Transverse colon (tissue), 4 donors: ENCODE data around the gene LRIG1. TPM values are rescaled to one million over a fixed set of nuclear protein-coding genes. Genes with fewer than 3 reads are reported as not detected.
A peak's percentile ranks its signal among the peaks of the same experiment; 100 is the strongest.

Experiments
- DNase-seq: peaks from one replicate; pipeline ENCODE4 v3.0.0-alpha.2; 2019
- H3K27ac ChIP-seq, 4 donors: fragments of 200-600 bp; sonication (generic); 2 replicates each; pipeline ENCODE4 v1.5.1; 2016 to 2018; ENCODE audit warnings: inconsistent platforms in 4 of 4
- H3K27me3 ChIP-seq: fragments of 200-600 bp; sonication (generic); 2 replicates; pipeline ENCODE4 v1.5.1; 2017; ENCODE audit warnings: inconsistent platforms
- H3K36me3 ChIP-seq, 4 donors: fragments of 200-600 bp; sonication (generic); 2 replicates each; pipeline ENCODE4 v1.5.1; 2017 to 2019; ENCODE audit warnings: inconsistent platforms in 4 of 4
- H3K4me1 ChIP-seq, 4 donors: fragments of 200-600 bp; sonication (generic); 2 replicates each; pipeline ENCODE4 v1.5.1; 2017 to 2020; ENCODE audit warnings: inconsistent platforms in 4 of 4
- H3K4me3 ChIP-seq, 4 donors: fragments of 200-600 bp; sonication (generic); 1 replicate in 1 of 4; 2 replicates in 3 of 4; pipeline versions ENCODE4 v1.5.1 to v1.6.1; 2017 to 2019; ENCODE audit warnings: inconsistent platforms in 4 of 4
- H3K9me3 ChIP-seq, 2 donors: fragments of 200-600 bp; sonication (generic); 2 replicates each; pipeline ENCODE4 v1.5.1; 2017 to 2019; ENCODE audit warnings: inconsistent platforms in 2 of 2
- EP300 ChIP-seq: sonication (generic); formaldehyde crosslinking; IDR thresholded peaks from one replicate; pipeline ENCODE4 v1.6.1; 2017; ENCODE audit warnings: antibody characterized with exemption, low read depth
- POLR2A ChIP-seq: fragments of 450-650 bp; IDR thresholded peaks from one replicate; pipeline ENCODE4 v1.6.1; 2016; ENCODE audit warnings: antibody characterized with exemption, mild to moderate bottlenecking, moderate library complexity
- POLR2AphosphoS5 ChIP-seq, 3 donors: sonication (generic); formaldehyde crosslinking; IDR thresholded peaks; one replicate each; pipeline ENCODE4 v1.6.1; 2016; ENCODE audit warnings: antibody characterized with exemption in 3 of 3
- WGBS, 2 donors: methylation state at CpG; one replicate each; pipeline ENCODE4 v1.1.5; 2018; ENCODE audit warnings: low coverage in 1 of 2; 5-methylcytosine and 5-hydroxymethylcytosine counted together
- in situ Hi-C, 4 donors: fragments of 200-750 bp; cut with MboI; loops; one replicate each; pipeline versions ENCODE4 v1.15.0 to v1.15.1; 2017; ENCODE audit warnings: low sequenced_read_pairs in 3 of 4, low pct_ligation_motif_present in 1 of 4, low pct_unique_long_range_greater_than_20kb in 1 of 4
- intact Hi-C: fragments of 100-400 bp; cut with DNase I; formaldehyde crosslinking; loops from one replicate; pipeline ENCODE4 v1.15.1; 2023; ENCODE audit warnings: low total_unique reads
- total RNA-seq, 4 donors: library from RNA; depleted of rRNA; stranded (reverse); fragments of >200 nt; gene quantifications; one replicate each; pipeline ENCODE4 v1.1.0, GENCODE V29; 2016
- TF ChIP-seq, protein P1 (sequence below), 5 experiments: fragments of 200-600 bp in 3 of 5; fragments of 450-650 bp in 2 of 5; sonication (generic) in 3 of 5; IDR thresholded peaks; 1 replicate in 2 of 5; 2 replicates in 3 of 5; pipeline ENCODE4 v1.5.1; 2016 to 2017; ENCODE audit warnings: antibody characterized with exemption in 5 of 5, inconsistent platforms in 3 of 5, mild to moderate bottlenecking in 2 of 5, moderate library complexity in 1 of 5

Gene LRIG1
- total RNA-seq, 4 donors from 2014 or later: 67.2 to 87.6 (median 79.3) TPM

DNA sequence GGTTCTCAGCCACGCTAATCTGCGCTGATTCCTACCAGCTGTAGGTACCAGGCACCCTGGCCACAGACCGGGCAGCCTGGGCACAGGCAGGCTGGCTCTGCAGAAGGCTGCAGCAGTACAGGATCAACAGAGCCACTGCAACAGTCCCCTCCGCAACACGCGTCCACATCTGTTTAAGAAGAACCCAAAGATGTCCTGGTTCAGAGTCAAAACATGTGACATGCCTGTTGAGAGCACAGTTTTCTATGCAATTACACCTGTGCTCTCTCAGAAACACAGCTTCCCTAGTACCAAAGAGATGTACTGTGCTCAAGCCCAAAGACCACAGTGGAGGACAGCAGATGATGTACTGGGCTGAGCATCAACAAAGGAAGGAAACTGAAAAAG, 18.8 kb downstream of the LRIG1 start:
- in situ Hi-C loops (no loop called here), intact Hi-C loops (no loop called here)
- WGBS, 2 donors: 45% methylated on average over 6 of the region's 6 CpGs; no CpG with 5 or more reads in 1 of the 2 donors
- DNase-seq: no peak
- no peak overlapping the region for H3K4me3 ChIP-seq
- no peaks in the 10 kb centered on the region for H3K9me3 ChIP-seq
- peaks cover 50 to 100% (median 96%) of the 10 kb centered on the region in 4 donors for H3K4me1 ChIP-seq
- H3K36me3 ChIP-seq: no peaks in the 10 kb centered on the region
- TF ChIP-seq EP300 (no peak), POLR2AphosphoS5 (IDR thresholded peaks at IDR 0.05) (no peak), POLR2A (no peak)
- TF ChIP-seq, protein P1, sequence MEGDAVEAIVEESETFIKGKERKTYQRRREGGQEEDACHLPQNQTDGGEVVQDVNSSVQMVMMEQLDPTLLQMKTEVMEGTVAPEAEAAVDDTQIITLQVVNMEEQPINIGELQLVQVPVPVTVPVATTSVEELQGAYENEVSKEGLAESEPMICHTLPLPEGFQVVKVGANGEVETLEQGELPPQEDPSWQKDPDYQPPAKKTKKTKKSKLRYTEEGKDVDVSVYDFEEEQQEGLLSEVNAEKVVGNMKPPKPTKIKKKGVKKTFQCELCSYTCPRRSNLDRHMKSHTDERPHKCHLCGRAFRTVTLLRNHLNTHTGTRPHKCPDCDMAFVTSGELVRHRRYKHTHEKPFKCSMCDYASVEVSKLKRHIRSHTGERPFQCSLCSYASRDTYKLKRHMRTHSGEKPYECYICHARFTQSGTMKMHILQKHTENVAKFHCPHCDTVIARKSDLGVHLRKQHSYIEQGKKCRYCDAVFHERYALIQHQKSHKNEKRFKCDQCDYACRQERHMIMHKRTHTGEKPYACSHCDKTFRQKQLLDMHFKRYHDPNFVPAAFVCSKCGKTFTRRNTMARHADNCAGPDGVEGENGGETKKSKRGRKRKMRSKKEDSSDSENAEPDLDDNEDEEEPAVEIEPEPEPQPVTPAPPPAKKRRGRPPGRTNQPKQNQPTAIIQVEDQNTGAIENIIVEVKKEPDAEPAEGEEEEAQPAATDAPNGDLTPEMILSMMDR (IDR thresholded peaks at IDR 0.05): no peak
- peak overlapping the region; percentile 94 to 99 (median 96) for H3K27ac ChIP-seq
- no peaks in the 10 kb centered on the region for H3K27me3 ChIP-seq

DNA sequence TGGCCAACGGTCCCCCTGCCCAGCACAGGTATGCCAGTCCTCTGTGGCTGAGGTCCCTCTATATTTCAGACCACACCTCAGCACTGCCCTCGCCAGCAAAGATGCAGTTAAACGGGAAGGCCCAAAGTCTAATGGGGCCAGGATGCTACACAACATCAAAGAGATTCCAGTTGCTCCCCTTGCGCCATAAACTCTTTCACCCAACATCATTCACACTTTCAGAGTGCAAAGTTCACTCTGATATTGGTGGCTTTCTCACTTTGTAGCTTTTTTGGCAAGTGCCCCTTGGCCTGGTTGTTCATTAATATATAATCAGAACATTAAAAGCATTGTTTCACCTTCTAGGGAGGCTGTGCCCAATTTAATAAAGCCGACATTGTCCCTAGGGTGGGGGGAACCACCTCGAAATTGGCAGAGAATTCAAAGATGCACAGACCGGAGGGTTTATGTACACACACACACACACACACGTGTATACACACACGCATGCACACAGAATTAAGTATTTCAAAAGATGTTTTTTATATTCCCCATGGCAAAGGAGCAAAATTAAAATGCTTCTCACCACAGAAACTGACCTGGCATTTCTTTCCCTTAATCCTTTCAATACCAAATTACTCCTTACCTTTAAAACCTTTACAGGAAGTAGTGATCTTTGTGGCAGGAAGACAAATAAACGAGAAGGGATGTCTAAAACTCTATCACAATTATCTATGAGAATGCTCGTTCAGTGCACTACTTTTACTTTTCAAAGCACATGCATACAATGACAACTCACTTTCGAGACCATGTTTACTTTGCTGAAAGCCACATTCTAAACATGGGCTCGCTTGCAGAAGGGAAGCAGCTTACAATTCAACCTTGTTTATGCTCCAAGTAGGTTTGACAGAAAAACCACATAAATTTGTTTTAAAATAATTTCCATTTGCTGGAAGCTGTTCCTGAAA, 19.5 kb downstream of the LRIG1 start:
- intact Hi-C loops: no loop called here
- no peak for DNase-seq
- WGBS, 2 donors: 9 to 13% methylated on average over 5 to 13 of the region's 13 CpGs

DNA sequence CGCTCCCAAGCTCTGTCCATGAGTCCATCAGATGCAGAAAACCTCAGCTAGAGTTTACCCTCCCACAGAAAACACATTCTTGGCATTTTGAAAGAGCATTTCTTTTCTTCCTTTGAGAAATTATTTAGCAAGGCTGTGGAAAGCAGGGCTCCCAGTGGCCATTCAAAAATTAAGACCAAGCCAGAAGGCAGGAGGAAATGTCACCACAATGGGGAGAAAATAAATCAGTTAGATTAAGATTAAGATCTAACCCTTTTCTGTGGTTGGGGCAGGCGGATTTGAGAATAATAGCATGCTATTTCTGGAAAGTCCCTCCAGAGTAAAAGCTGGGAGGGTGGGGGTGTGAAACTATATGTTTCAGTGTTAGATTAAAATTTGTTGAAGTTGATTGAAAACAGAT, 20.2 kb downstream of the LRIG1 start:
- Histone ChIP-seq H3K9me3 (no peaks in the 10 kb centered on the region), H3K27ac (peak overlapping the region; percentile 94 to 99 (median 96)), H3K36me3 (no peaks in the 10 kb centered on the region), H3K4me1 (peaks cover 63 to 100% (median 97%) of the 10 kb centered on the region in 4 donors), H3K27me3 (no peaks in the 10 kb centered on the region), H3K4me3 (no peak overlapping the region)
- 0 to 35% methylated on average over 1 to 2 of the region's 2 CpGs for WGBS, 2 donors
- in situ Hi-C loops: no loop called here
- DNase-seq: no peak
- intact Hi-C loops: no loop called here
- no peak for TF ChIP-seq POLR2AphosphoS5 (IDR thresholded peaks at IDR 0.05)
- TF ChIP-seq, protein P1 (IDR thresholded peaks at IDR 0.05): no peak

More for the DNA sequence above, 19.5 kb downstream of the LRIG1 start:
- Histone ChIP-seq H3K27me3 (no peaks in the 10 kb centered on the region), H3K36me3 (no peaks in the 10 kb centered on the region), H3K4me3 (no peak overlapping the region), H3K4me1 (peaks cover 56 to 100% (median 97%) of the 10 kb centered on the region in 4 donors), H3K27ac (peak overlapping the region; percentile 94 to 99 (median 96)), H3K9me3 (no peaks in the 10 kb centered on the region)
- TF ChIP-seq, protein P1 (IDR thresholded peaks at IDR 0.05): no peak
- no peak for TF ChIP-seq EP300
- TF ChIP-seq POLR2AphosphoS5 (IDR thresholded peaks at IDR 0.05): peak in 2 of 3 donors; percentile 13 to 56
- in situ Hi-C loops: no loop called here

DNA sequence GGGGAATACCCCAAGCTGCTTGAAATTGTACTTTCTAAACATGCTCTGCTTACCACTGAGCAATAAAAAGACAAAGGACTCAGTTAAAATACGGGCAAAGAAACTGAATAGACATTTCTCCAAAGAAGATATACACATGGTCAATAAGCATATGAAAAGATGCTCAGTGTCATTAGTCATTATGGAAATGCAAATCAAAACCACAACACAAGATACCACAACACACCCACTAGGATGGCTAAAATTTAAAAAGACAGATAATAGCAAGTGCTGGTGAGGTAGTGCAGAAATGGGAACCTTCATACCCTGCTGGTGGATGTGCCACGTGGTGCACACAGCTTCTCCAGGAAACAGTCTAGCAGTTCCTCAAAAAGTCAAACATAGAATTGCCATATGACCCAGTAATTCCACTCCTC, 21.3 kb downstream of the LRIG1 start:
- Histone ChIP-seq H3K4me3 (no peak overlapping the region), H3K4me1 (peaks cover 73 to 100% (median 97%) of the 10 kb centered on the region in 4 donors), H3K27ac (peak overlapping the region; percentile 94 to 99 (median 96)), H3K9me3 (no peaks in the 10 kb centered on the region), H3K27me3 (no peaks in the 10 kb centered on the region), H3K36me3 (no peaks in the 10 kb centered on the region)
- in situ Hi-C loops (no loop called here), intact Hi-C loops (no loop called here)
- no peak for DNase-seq
- 42 to 81% methylated on average over 2 of the region's 2 CpGs for WGBS, 2 donors
- TF ChIP-seq EP300 (no peak), POLR2AphosphoS5 (IDR thresholded peaks at IDR 0.05) (no peak), POLR2A (no peak)
- TF ChIP-seq, protein P1 (IDR thresholded peaks at IDR 0.05): no peak
